GM12878 (cell line): Measurements from ENCODE around the gene SINHCAF. TPM values are rescaled to one million over a fixed set of nuclear protein-coding genes. Genes with fewer than 3 reads are reported as not detected.
A peak's percentile ranks its signal among the peaks of the same experiment; 100 is the strongest.

Experiments
- ATAC-seq: fragments of 200-7000 bp; cut with Tn5 transposase; 3 replicates; pipeline ENCODE4 v1.9.1; 2020; ENCODE audit warnings: mild to moderate bottlenecking, moderate library complexity
- BruUV-seq: library from RNA; stranded (reverse); fragments of 400-500 nt; replicated peaks from 2 replicates; lab custom pipeline; 2021; lab: Mats Ljungman, UMichigan
- CTCF ChIA-PET: fragments of 300-600 bp; sonication (Branson Sonifier 250); formaldehyde crosslinking; extraction: SDS; loops from one replicate; lab custom pipeline; 2021; ENCODE audit warnings: inconsistent platforms; lab: Yijun Ruan, JAX
- POLR2A ChIA-PET: fragments of 350-600 bp; formaldehyde crosslinking; extraction: SDS; loops from one replicate; lab custom pipeline; 2021; ENCODE audit warnings: inconsistent platforms; lab: Charles Lee
- RAD21 ChIA-PET: fragments of 300-600 bp; sonication (Branson Sonifier 250); formaldehyde crosslinking; loops from one replicate; lab custom pipeline; 2023; ENCODE audit warnings: antibody characterized with exemption; ENCODE audit not compliant: unreplicated experiment; lab: Charles Lee
- SMC1A ChIA-PET: fragments of 300-600 bp; sonication (Branson Sonifier 250); formaldehyde crosslinking; loops from one replicate; lab custom pipeline; 2023; ENCODE audit not compliant: unreplicated experiment, uncharacterized antibody; lab: Charles Lee
- DNase-seq: peaks from one replicate; pipeline ENCODE4 v3.0.0-alpha.2; 2011; ENCODE audit warnings: low read depth, low spot score
- FAIRE-seq: peaks from 3 replicates; lab custom pipeline; 2011; peaks lifted over from hg19 to GRCh38; lab: Jason Lieb, UNC
- H2AFZ ChIP-seq: 2 replicates; pipeline ENCODE4 v1.6.0; 2011; ENCODE audit warnings: low read depth, low read length, control low read depth; ENCODE audit not compliant: control insufficient read depth
- H3K27ac ChIP-seq: 2 replicates; pipeline ENCODE4 v1.5.1; 2011; ENCODE audit warnings: control low read depth; ENCODE audit not compliant: control insufficient read depth, insufficient read depth
- H3K27me3 ChIP-seq, 2 experiments: replicated peaks in 1 of 2; 2 replicates each; pipeline versions ENCODE4 v1.6.0 to v1.6.1; 2011; ENCODE audit warnings: low read length in 1 of 2; ENCODE audit not compliant: control insufficient read depth in 2 of 2, insufficient read depth in 2 of 2
- H3K36me3 ChIP-seq, 2 experiments: 2 replicates each; pipeline ENCODE4 v1.5.1; 2011; ENCODE audit warnings: low read length in 1 of 2; ENCODE audit not compliant: control insufficient read depth in 2 of 2, insufficient read depth in 2 of 2
- H3K4me1 ChIP-seq: 2 replicates; pipeline ENCODE4 v1.6.1; 2011; ENCODE audit warnings: mild to moderate bottlenecking, low read length, moderate library complexity, mixed read lengths; ENCODE audit not compliant: control insufficient read depth, insufficient read depth
- H3K4me2 ChIP-seq: 2 replicates; pipeline ENCODE4 v1.6.0; 2011; ENCODE audit warnings: control low read depth; ENCODE audit not compliant: control insufficient read depth, insufficient read depth
- H3K4me3 ChIP-seq: fragments of 200-600 bp; sonication (generic); 2 replicates; pipeline ENCODE4 v1.5.1; 2016
- H3K79me2 ChIP-seq: 2 replicates; pipeline ENCODE4 v1.6.0; 2011; ENCODE audit warnings: low read length; ENCODE audit not compliant: control insufficient read depth, insufficient read depth
- H3K9ac ChIP-seq: 2 replicates; pipeline ENCODE4 v1.8.0; 2011; ENCODE audit warnings: low read length, control low read depth, mixed read lengths; ENCODE audit not compliant: control insufficient read depth, insufficient read depth
- H3K9me3 ChIP-seq: replicated peaks from 3 replicates; pipeline ENCODE4 v1.5.1; 2011; ENCODE audit warnings: mild to moderate bottlenecking, low read length; ENCODE audit not compliant: control insufficient read depth, insufficient read depth
- H4K20me1 ChIP-seq: 2 replicates; pipeline ENCODE4 v1.6.0; 2011; ENCODE audit not compliant: control insufficient read depth, insufficient read depth
- ATF7 ChIP-seq: fragments of 450-650 bp; IDR thresholded peaks from 2 replicates; pipeline ENCODE4 v1.6.1; 2016; ENCODE audit warnings: low read depth, mild to moderate bottlenecking
- BRCA1 ChIP-seq: IDR thresholded peaks from 2 replicates; pipeline ENCODE4 v1.6.1; 2011; ENCODE audit warnings: low read depth, low read length, improper control_type of control experiment
- CREM ChIP-seq: IDR thresholded peaks from 2 replicates; pipeline ENCODE4 v1.6.1; 2014; ENCODE audit warnings: antibody characterized with exemption, low read depth
- EGR1 ChIP-seq, 2 experiments: IDR thresholded peaks; 1 replicate in 1 of 2; 2 replicates in 1 of 2; pipeline ENCODE4 v1.6.1; 2011 to 2012; ENCODE audit warnings: low read depth in 2 of 2, low read length in 2 of 2, borderline replicate concordance in 1 of 2, mild to moderate bottlenecking in 1 of 2, moderate library complexity in 1 of 2
- GATAD2B ChIP-seq: fragments of 450-650 bp; conservative IDR thresholded peaks from 2 replicates; pipeline ENCODE4 v1.6.1; 2017; ENCODE audit warnings: low read depth, mild to moderate bottlenecking, moderate library complexity
- IKZF2 ChIP-seq, 2 experiments: fragments of 450-650 bp; IDR thresholded peaks; 2 replicates each; pipeline ENCODE4 v1.6.1; 2017; ENCODE audit warnings: mild to moderate bottlenecking in 2 of 2, moderate library complexity in 2 of 2
- MEF2A ChIP-seq: IDR thresholded peaks from 2 replicates; pipeline ENCODE4 v1.6.1; 2011; ENCODE audit warnings: low read depth, mild to moderate bottlenecking, low read length, moderate library complexity; ENCODE audit not compliant: insufficient read depth
- MXI1 ChIP-seq: fragments of 150-350 bp; IDR thresholded peaks from 2 replicates; pipeline ENCODE4 v1.6.1; 2011; ENCODE audit warnings: low read depth, mild to moderate bottlenecking, inconsistent platforms, low read length, improper control_type of control experiment
- NBN ChIP-seq: fragments of 450-650 bp; IDR thresholded peaks from 2 replicates; pipeline ENCODE4 v1.6.1; 2016
- NFIC ChIP-seq: IDR thresholded peaks from 2 replicates; pipeline ENCODE4 v1.6.1; 2012; ENCODE audit warnings: low read depth, mild to moderate bottlenecking, inconsistent platforms, low read length, moderate library complexity
- RUNX3 ChIP-seq: IDR thresholded peaks from 2 replicates; pipeline ENCODE4 v1.6.1; 2012; ENCODE audit warnings: low read length, inconsistent platforms
- STAT1 ChIP-seq: fragments of 450-650 bp; conservative IDR thresholded peaks from 2 replicates; pipeline ENCODE4 v1.6.1; 2014; ENCODE audit warnings: antibody characterized with exemption, mild to moderate bottlenecking
- TARDBP ChIP-seq: IDR thresholded peaks from 2 replicates; pipeline ENCODE4 v1.6.1; 2016; ENCODE audit warnings: borderline replicate concordance
- TBL1XR1 ChIP-seq: IDR thresholded peaks from 2 replicates; pipeline ENCODE4 v1.6.1; 2012; ENCODE audit warnings: low read depth, low read length, improper control_type of control experiment
- ZNF384 ChIP-seq: IDR thresholded peaks from 2 replicates; pipeline ENCODE4 v1.6.1; 2012; ENCODE audit warnings: low read depth, mild to moderate bottlenecking, low read length, improper control_type of control experiment, borderline replicate concordance
- ZNF687 ChIP-seq: fragments of 450-650 bp; IDR thresholded peaks from 2 replicates; pipeline ENCODE4 v1.6.1; 2017; ENCODE audit warnings: mild to moderate bottlenecking, moderate library complexity
- WGBS: methylation state at CpG from one replicate; pipeline ENCODE4 v1.1.6; 2016; ENCODE audit warnings: low lambda C conversion rate; ENCODE audit not compliant: insufficient replicate concordance, insufficient coverage; ENCODE audit errors: missing lambda C conversion rate; 5-methylcytosine and 5-hydroxymethylcytosine counted together
- in situ Hi-C: fragments of 300-500 bp; cut with MboI; formaldehyde crosslinking; loops from 9 replicates; pipeline ENCODE4 v1.14.3; 2018; ENCODE audit warnings: mixed read lengths
- intact Hi-C: fragments of 100-400 bp; cut with micrococcal nuclease; formaldehyde crosslinking; loops from one replicate; pipeline ENCODE4 v1.14.2; 2022; ENCODE audit not compliant: unreplicated experiment
- polyA plus RNA-seq, 11 experiments: library from polyadenylated mRNA; depleted of rRNA in 4 of 11; unstranded in 6 of 11; stranded (reverse) in 5 of 11; fragments of >200 nt; fragmentation: Nextera tagmentation in 4 of 11; fragmentation: Illumina TruSeq in 1 of 11; extraction: Ambion mirVana in 4 of 11; extraction: Trizol in 1 of 11; gene quantifications; 1 replicate in 1 of 11; 2 replicates in 10 of 11; pipeline versions ENCODE4 v1.2.1 to v1.2.3, GENCODE V29; 2011 to 2016; ENCODE audit warnings: inconsistent platforms in 2 of 11, missing spikeins in 2 of 11, low read depth in 1 of 11
- total RNA-seq, 4 experiments: library from RNA; depleted of rRNA in 3 of 4; stranded (reverse); fragments of >200 nt in 3 of 4; fragmentation: Illumina TruSeq in 1 of 4; extraction: Trizol in 1 of 4; gene quantifications; 2 replicates each; pipeline versions ENCODE4 v1.2.1 to v1.2.3, GENCODE V29; 2013 to 2021
- TF ChIP-seq, protein P1 (sequence below): IDR thresholded peaks from 2 replicates; pipeline ENCODE4 v1.6.1; 2011; ENCODE audit warnings: borderline replicate concordance, low read depth, mild to moderate bottlenecking, moderate library complexity, low read length; ENCODE audit not compliant: insufficient read depth, poor library complexity, severe bottlenecking

SINHCAF gene
- total and polyA plus RNA-seq, 10 of the 15 experiments (the other 5 are each of a cell fraction or from before 2014, with no cell fraction given): 60.4 to 156 (median 90.3) TPM

DNA sequence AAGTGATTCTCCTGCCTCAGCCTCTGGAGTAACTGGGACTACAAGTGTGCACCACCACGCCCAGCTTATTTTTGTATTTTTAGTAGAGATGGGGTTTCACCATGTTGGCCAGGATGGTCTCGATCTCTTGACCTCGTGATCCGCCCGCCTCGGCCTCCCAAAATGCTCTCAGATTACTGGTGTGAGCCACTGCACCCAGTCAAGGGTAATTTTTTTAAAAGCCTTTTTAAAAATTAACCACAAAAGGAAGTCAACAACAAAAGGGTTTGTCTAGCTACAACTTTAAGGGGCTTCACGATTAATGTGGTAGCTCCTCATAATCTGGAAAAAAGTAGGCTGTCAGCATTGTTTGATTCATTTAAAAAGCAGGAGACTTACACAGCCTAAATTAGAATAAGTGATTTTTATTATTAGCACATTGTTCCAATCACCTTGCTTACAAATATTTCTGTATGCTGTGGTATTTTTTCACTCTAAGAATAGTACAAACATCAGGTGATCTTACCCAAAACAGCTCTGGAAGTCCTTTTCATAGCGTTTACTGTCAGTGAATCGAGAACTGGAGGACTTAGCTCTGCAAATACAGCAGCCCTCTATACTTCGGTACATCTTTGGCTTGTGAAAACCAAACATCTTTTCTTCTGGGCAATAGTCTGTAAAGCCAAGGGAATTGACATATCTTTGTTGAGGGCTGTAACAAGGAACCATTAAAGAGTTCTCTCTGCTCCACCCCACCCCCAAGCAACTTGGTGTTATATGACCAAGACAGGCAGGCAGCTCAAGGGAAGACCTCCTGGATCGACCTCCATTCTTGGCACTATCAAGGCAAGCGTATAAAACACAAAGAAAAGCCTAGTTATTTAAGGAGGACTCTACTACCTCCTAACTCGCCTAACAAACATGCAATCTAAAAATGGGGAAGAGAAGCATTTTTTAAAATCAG, 28.1 kb downstream of the SINHCAF start:
- peak overlapping the region; percentile 88 for H3K4me2 ChIP-seq
- H3K27me3 ChIP-seq: no peaks in the 10 kb centered on the region
- H3K9ac ChIP-seq: peak overlapping the region; percentile 45
- peak; percentile 53 for ATAC-seq
- POLR2A ChIA-PET: interaction anchor here (1.0 to 5.2 kb wide), 8 partner anchors 10 to 91 kb away, joined by 3 to 42 read pairs (median 6); partner anchors contain the start of gene SINHCAF
- H3K4me3 ChIP-seq: peak overlapping the region; percentile 46; the same call in 1 of the 2 replicates
- SMC1A ChIA-PET: interaction anchor here (0.7 to 6.1 kb wide), 12 partner anchors 8 to 108 kb away, joined by 3 to 78 read pairs (median 6); partner anchors contain the start of gene SINHCAF
- H3K79me2 ChIP-seq: peaks cover 66% of the 10 kb centered on the region
- no peak overlapping the region for H2AFZ ChIP-seq
- CTCF ChIA-PET: interaction anchor here (0.5 to 3.3 kb wide), 16 partner anchors 8 to 1457 kb away, joined by 3 to 27 read pairs (median 4); partner anchors contain the start of gene YARS2
- no peaks in the 10 kb centered on the region for H4K20me1 ChIP-seq
- H3K27ac ChIP-seq: peak overlapping the region; percentile 91
- H3K4me1 ChIP-seq: peaks cover 32% of the 10 kb centered on the region
- 2% methylated on average over 13 of the region's 13 CpGs for WGBS
- RAD21 ChIA-PET: interaction anchor here (1.0 to 5.3 kb wide), 10 partner anchors 10 to 450 kb away, joined by 3 to 36 read pairs (median 8); partner anchors contain the start of gene SINHCAF
- BruUV-seq: TSS peak; percentile 8
- H3K9me3 ChIP-seq: no peaks in the 10 kb centered on the region; the same call in 2 of the 3 replicates
- peaks cover 6 to 44% of the 10 kb centered on the region in 2 experiments for H3K36me3 ChIP-seq
- no peak for FAIRE-seq
- in situ Hi-C loops (no loop called here), intact Hi-C loops (loop anchor here (2.0 kb wide), 1 partner anchor 25 kb away; no protein-coding TSS in a partner anchor)
- DNase-seq: peak; percentile 45
- TF ChIP-seq RUNX3 (peak; percentile 37; the same call in 1 of the 2 replicates), MXI1 (peak; percentile 52; the same call in 1 of the 2 replicates), ZNF687 (peak; percentile 53; the same call in 1 of the 2 replicates), CREM (no peak), STAT1 (no peak; the same call in 1 of the 2 replicates), NBN (no peak), MEF2A (peak; percentile 67), GATAD2B (0 out of 2 replicates have a peak, but pooled peaks have one; percentile 37), IKZF2 (IDR thresholded peaks at IDR 0.05) (0 out of 4 replicates have a peak, but pooled peaks of 1 of the 2 experiments have one; percentile 26), ZNF384 (peak; percentile 31; the same call in 1 of the 2 replicates), ATF7 (0 out of 2 replicates have a peak, but pooled peaks have one; percentile 12), EGR1 (IDR thresholded peaks at IDR 0.05; ENCODE audit: borderline replicate concordance in 1 of 2, low read depth in 2 of 2, low read length in 2 of 2) (no peak), BRCA1 (no peak), TBL1XR1 (peak; percentile 43; the same call in 1 of the 2 replicates), NFIC (peak; percentile 40), TARDBP (no peak)
- TF ChIP-seq, protein P1, sequence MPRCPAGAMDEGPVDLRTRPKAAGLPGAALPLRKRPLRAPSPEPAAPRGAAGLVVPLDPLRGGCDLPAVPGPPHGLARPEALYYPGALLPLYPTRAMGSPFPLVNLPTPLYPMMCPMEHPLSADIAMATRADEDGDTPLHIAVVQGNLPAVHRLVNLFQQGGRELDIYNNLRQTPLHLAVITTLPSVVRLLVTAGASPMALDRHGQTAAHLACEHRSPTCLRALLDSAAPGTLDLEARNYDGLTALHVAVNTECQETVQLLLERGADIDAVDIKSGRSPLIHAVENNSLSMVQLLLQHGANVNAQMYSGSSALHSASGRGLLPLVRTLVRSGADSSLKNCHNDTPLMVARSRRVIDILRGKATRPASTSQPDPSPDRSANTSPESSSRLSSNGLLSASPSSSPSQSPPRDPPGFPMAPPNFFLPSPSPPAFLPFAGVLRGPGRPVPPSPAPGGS: no peak
